Esophagus squamous epithelium (tissue), 4 donors: Measurements from ENCODE around the gene CYP2S1.

ENCODE experiments used
- POLR2A ChIP-seq, 4 donors: fragments of 450-650 bp; IDR thresholded peaks; one replicate each; pipeline ENCODE4 v1.6.1; 2017; ENCODE audit warnings: antibody characterized with exemption in 4 of 4, mild to moderate bottlenecking in 4 of 4, moderate library complexity in 3 of 4
- TF ChIP-seq, protein P1 (sequence below), 6 experiments: fragments of 450-650 bp in 4 of 6; fragments of 200-600 bp in 2 of 6; sonication (generic) in 2 of 6; IDR thresholded peaks; one replicate each; pipeline ENCODE4 v1.5.1; 2016 to 2019; ENCODE audit warnings: antibody characterized with exemption in 6 of 6, mild to moderate bottlenecking in 4 of 6, moderate library complexity in 4 of 6

DNA sequence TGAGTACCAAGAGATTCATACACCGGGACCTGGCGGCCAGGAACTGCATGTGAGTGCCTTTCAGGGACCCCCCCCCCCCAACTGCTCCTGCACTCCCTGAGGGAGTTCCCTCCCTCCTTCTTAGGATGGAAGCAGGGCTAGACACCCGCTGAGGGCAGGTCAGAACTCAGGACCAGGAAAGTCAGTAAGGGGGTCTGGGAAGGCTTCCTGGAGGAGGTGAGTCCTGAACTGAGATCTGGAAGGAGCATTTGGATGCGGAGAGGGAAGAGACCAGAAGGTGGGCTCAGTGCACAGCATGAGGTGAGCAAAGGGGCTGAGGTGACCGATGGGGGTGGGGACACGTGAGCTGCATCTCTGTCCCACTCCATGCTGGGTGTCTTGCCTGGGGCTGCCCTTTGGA, 60.6 kb downstream of the CYP2S1 start:
- TF ChIP-seq, protein P1, sequence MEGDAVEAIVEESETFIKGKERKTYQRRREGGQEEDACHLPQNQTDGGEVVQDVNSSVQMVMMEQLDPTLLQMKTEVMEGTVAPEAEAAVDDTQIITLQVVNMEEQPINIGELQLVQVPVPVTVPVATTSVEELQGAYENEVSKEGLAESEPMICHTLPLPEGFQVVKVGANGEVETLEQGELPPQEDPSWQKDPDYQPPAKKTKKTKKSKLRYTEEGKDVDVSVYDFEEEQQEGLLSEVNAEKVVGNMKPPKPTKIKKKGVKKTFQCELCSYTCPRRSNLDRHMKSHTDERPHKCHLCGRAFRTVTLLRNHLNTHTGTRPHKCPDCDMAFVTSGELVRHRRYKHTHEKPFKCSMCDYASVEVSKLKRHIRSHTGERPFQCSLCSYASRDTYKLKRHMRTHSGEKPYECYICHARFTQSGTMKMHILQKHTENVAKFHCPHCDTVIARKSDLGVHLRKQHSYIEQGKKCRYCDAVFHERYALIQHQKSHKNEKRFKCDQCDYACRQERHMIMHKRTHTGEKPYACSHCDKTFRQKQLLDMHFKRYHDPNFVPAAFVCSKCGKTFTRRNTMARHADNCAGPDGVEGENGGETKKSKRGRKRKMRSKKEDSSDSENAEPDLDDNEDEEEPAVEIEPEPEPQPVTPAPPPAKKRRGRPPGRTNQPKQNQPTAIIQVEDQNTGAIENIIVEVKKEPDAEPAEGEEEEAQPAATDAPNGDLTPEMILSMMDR (IDR thresholded peaks at IDR 0.05): no peak
- TF ChIP-seq POLR2A (IDR thresholded peaks at IDR 0.05): no peak
